A673 (cell line): ENCODE measurements around the gene SPAG7.

Experiments
- CTCF ChIP-seq: fragments of 300-800, 200-600 bp; sonication (generic); conservative IDR thresholded peaks from 2 replicates; pipeline ENCODE4 v1.5.1; 2017; ENCODE audit warnings: low read depth, mild to moderate bottlenecking, antibody characterized with exemption, low read length, moderate library complexity, mixed read lengths
- EZH2 ChIP-seq: fragments of 200-600 bp; sonication (generic); IDR thresholded peaks from 2 replicates; pipeline ENCODE4 v1.6.1; 2017; ENCODE audit warnings: borderline replicate concordance, low read depth, mild to moderate bottlenecking, mixed read lengths, antibody characterized with exemption, low read length; ENCODE audit not compliant: poor library complexity, severe bottlenecking

- TF ChIP-seq CTCF (no peak), EZH2 (no peak)
Observed at GRCh38 chr17:5002121-5002788, 34.6 kb upstream of the SPAG7 start.
